Activated gamma-delta T cell treated with Interleukin-2 at 50 U/mL for 16 hours (primary cell): ENCODE measurements around the gene NMBR.
"Not testable (repeated sequence)": the region's sequence is repeated elsewhere in the genome, so short reads cannot be mapped to it uniquely, and the experiment has no call there.

Experiments used
- DNase-seq: peaks from one replicate; pipeline ENCODE4 v3.0.0-alpha.2; 2020

Gene NMBR

GRCh38 chr6:142146828-142147662 is at the start of gene NMBR, which contains the start of gene VTA1:
NMBR (minus strand) TSS chr6:142147122; CDS start chr6:142088658, 58,464 bp downstream.
VTA1 (plus strand) TSS chr6:142147263; CDS start chr6:142147288, 25 bp downstream.
- DNase-seq, result peak; percentile 94

GRCh38 chr6:142195862-142196541 is 49.1 kb upstream of the NMBR start:
- no peak for DNase-seq

GRCh38 chr6:142193621-142194020 is 46.7 kb upstream of the NMBR start:
- DNase-seq, result no peak

- no peak for DNase-seq
These were observed 45.4 kb upstream of the NMBR start for GRCh38 chr6:142192343-142192742.

GRCh38 chr6:142189057-142189456 is 42.1 kb upstream of the NMBR start:
- no peak for DNase-seq

- not testable (repeated sequence) for DNase-seq
These were observed 41.4 kb upstream of the NMBR start for GRCh38 chr6:142188341-142188740.

GRCh38 chr6:142187209-142187608 is 40.3 kb upstream of the NMBR start:
- no peak for DNase-seq

GRCh38 chr6:142185641-142186040 is 38.7 kb upstream of the NMBR start:
- DNase-seq, result no peak

GRCh38 chr6:142184307-142184706 is 37.4 kb upstream of the NMBR start:
- no peak for DNase-seq

GRCh38 chr6:142183351-142183750 is 36.4 kb upstream of the NMBR start:
- no peak for DNase-seq

- no peak for DNase-seq
These were observed 35.1 kb upstream of the NMBR start for GRCh38 chr6:142182004-142182403.

- no peak for DNase-seq
These were observed 31.2 kb upstream of the NMBR start for GRCh38 chr6:142178129-142178528.

- DNase-seq, result no peak
These were observed 27.8 kb upstream of the NMBR start for GRCh38 chr6:142174703-142175102.

GRCh38 chr6:142173980-142174379 is 27.1 kb upstream of the NMBR start:
- no peak for DNase-seq

- DNase-seq, result no peak
These were observed 25.8 kb upstream of the NMBR start for GRCh38 chr6:142172758-142173157.

- DNase-seq, result no peak
These were observed 24.4 kb upstream of the NMBR start for GRCh38 chr6:142171351-142171750.

GRCh38 chr6:142167486-142167885 is 20.6 kb upstream of the NMBR start:
- DNase-seq, result no peak

- no peak for DNase-seq
These were observed 20.1 kb upstream of the NMBR start for GRCh38 chr6:142167071-142167470.

GRCh38 chr6:142165227-142165626 is 18.3 kb upstream of the NMBR start:
- no peak for DNase-seq

GRCh38 chr6:142162780-142163179 is 15.9 kb upstream of the NMBR start:
- no peak for DNase-seq

GRCh38 chr6:142156758-142157068 is 9.8 kb upstream of the NMBR start:
- not testable (repeated sequence) for DNase-seq

GRCh38 chr6:142155895-142156757 is 9.2 kb upstream of the NMBR start:
- DNase-seq, result no peak

- no peak for DNase-seq
These were observed 8.2 kb upstream of the NMBR start for GRCh38 chr6:142155091-142155490.
